HG02852 (cell line): ENCODE measurements around the gene ABCA2.

Experiments
- ATAC-seq: cut with Tn5 transposase; IDR thresholded peaks from one replicate; pipeline ENCODE4 v1.9.1; 2021; ENCODE audit warnings: mild to moderate bottlenecking, moderate library complexity; ENCODE audit not compliant: unreplicated experiment

The ABCA2 gene

GRCh38 chr9:137000177-137000930 lies 27.7 kb downstream of the ABCA2 start:
- ATAC-seq = peak; percentile 73

- no peak for ATAC-seq
These were observed 30.2 kb downstream of the ABCA2 start for GRCh38 chr9:136997830-136998234.

- ATAC-seq = no peak
These were observed 30.7 kb downstream of the ABCA2 start for GRCh38 chr9:136997371-136997770.

GRCh38 chr9:136996361-136997292 lies 31.4 kb downstream of the ABCA2 start, which contains the start of gene CLIC3:
TSS of gene CLIC3 (minus strand) at chr9:136996568. CDS start at chr9:136996543, 25 bp downstream.
- ATAC-seq = no peak

GRCh38 chr9:136995772-136996311 lies 32.2 kb downstream of the ABCA2 start:
- ATAC-seq = no peak

GRCh38 chr9:136995362-136995761 lies 32.7 kb downstream of the ABCA2 start:
- ATAC-seq = no peak

- no peak for ATAC-seq
These were observed 33.2 kb downstream of the ABCA2 start for GRCh38 chr9:136994888-136995230.

GRCh38 chr9:136994180-136994887 lies 33.7 kb downstream of the ABCA2 start:
- ATAC-seq = no peak

- ATAC-seq = no peak
These were observed 35.1 kb downstream of the ABCA2 start for GRCh38 chr9:136992819-136993369.

GRCh38 chr9:136991993-136992818 lies 35.8 kb downstream of the ABCA2 start, which contains the start of gene PAXX:
TSS of gene PAXX (plus strand) at chr9:136992422. CDS start at chr9:136992444, 22 bp downstream.
- peak; percentile 71 for ATAC-seq

- ATAC-seq = no peak
These were observed 37.7 kb downstream of the ABCA2 start for GRCh38 chr9:136990242-136990911.

GRCh38 chr9:136988872-136989271 lies 39.2 kb downstream of the ABCA2 start:
- ATAC-seq = no peak

- no peak for ATAC-seq
These were observed 42.2 kb downstream of the ABCA2 start for GRCh38 chr9:136985853-136986252.

- ATAC-seq = no peak
These were observed 42.9 kb downstream of the ABCA2 start for GRCh38 chr9:136985027-136985602.

- no peak for ATAC-seq
These were observed 43.5 kb downstream of the ABCA2 start for GRCh38 chr9:136984464-136985026.

GRCh38 chr9:136983656-136984314 lies 44.3 kb downstream of the ABCA2 start:
- ATAC-seq = no peak

- ATAC-seq = no peak
These were observed 44.9 kb downstream of the ABCA2 start for GRCh38 chr9:136983167-136983566.
